Subcutaneous abdominal adipose tissue (tissue), 5 donors: Measurements from ENCODE around the gene DIO3.

Source experiments
- H3K27ac ChIP-seq: one replicate; pipeline ENCODE4 v1.7.0; 2013; ENCODE audit warnings: low read depth, mild to moderate bottlenecking, inconsistent platforms, low read length, moderate library complexity
- H3K27me3 ChIP-seq, 5 donors: one replicate each; pipeline ENCODE4 v1.7.0; 2013; ENCODE audit warnings: low read length in 5 of 5, inconsistent platforms in 1 of 5; ENCODE audit not compliant: control insufficient read depth in 5 of 5, insufficient read depth in 4 of 5
- H3K36me3 ChIP-seq, 5 donors: one replicate each; pipeline ENCODE4 v1.7.0; 2013; ENCODE audit warnings: low read length in 5 of 5; ENCODE audit not compliant: control insufficient read depth in 5 of 5, insufficient read depth in 5 of 5
- H3K4me1 ChIP-seq, 5 donors: one replicate each; pipeline ENCODE4 v1.7.0; 2013; ENCODE audit warnings: low read length in 5 of 5, mild to moderate bottlenecking in 3 of 5, moderate library complexity in 1 of 5; ENCODE audit not compliant: control insufficient read depth in 5 of 5, insufficient read depth in 5 of 5
- H3K4me3 ChIP-seq, 5 donors: one replicate each; pipeline ENCODE4 v1.7.0; 2013; ENCODE audit warnings: low read length in 5 of 5, low read depth in 1 of 5
- H3K9ac ChIP-seq, 5 donors: one replicate each; pipeline ENCODE4 v1.7.0; 2013; ENCODE audit warnings: low read length in 5 of 5, mild to moderate bottlenecking in 4 of 5, moderate library complexity in 3 of 5
- H3K9me3 ChIP-seq, 5 donors: one replicate each; pipeline ENCODE4 v1.7.0; 2013; ENCODE audit warnings: low read length in 5 of 5; ENCODE audit not compliant: control insufficient read depth in 5 of 5
- donor health status: healthy.
- donor health status: healthy.
- donor health status: healthy.
- donor health status: healthy.
- donor health status: healthy.

The DIO3 gene

DNA sequence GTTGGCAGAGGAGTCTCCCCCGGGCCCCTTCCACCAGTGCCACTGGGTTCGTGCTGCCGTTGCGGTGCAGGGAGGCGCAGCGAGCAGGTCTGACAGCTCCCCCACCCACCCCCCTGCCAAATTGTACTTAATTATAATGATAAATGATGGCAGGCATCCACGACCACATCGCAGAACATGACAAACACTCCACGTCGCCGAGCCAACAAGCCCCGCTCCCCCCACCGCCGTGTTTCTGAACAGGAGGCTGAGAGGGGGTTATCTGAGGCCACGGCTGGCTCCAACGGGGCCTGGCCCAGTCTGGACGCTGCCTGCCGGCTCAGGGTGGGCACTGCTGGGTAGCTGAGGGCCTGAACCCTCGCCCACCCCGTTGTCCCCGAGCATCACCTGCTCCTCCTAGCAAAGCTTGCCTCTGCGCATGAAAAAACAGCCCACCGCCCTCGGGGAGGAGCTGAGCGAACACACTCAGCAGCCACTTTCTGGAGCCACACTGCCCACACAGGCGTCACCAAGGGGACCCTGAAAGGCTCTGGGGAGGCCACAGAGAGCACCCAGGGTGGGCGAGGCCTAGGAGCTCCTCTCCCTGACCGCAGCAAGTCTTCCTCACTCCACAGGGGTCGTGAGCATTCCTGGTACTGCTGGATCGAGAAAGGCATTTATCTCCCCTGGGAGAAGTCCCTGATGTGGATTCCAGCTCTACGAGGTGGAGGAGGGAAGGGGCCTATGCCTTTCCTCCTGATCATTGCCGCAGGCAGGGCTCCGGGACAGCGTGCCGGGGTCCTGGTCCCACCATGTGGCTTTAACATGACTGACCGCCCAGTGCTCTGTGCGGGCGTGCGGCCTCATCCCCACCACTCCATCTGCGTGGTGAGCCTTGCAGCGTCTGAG is 35.4 kb upstream of the DIO3 start:
- no peak overlapping the region for H3K27ac ChIP-seq
- no peaks in the 10 kb centered on the region for H3K36me3 ChIP-seq
- no peak overlapping the region for H3K4me3 ChIP-seq
- H3K4me1 ChIP-seq, result peaks cover 2 to 13% (median 12%) of the 10 kb centered on the region in 5 donors
- no peaks in the 10 kb centered on the region for H3K9me3 ChIP-seq
- H3K9ac ChIP-seq, result no peak overlapping the region
- H3K27me3 ChIP-seq, result peaks cover 0 to 6% (median 0%) of the 10 kb centered on the region in 5 donors

DNA sequence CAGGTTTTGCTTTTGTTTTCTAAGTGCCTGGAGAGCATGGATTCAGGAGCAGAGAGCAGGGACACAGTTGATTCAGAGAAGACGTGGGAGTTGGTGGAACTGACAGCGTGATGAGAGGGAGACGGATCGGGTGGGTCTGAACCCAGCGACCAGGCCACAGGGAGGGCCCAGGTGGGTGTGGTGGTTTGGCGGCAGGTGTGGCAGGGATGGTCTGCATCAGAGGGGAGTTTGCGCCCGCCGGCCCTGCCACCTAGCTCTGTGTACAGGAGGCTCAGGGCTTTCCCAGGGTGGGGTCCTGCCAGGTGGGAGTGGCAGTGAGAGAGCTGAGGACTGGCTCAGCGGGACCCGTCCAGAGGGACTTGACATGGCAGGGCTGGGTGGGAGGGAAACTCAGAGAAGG is 33.3 kb upstream of the DIO3 start:
- peaks cover 0 to 6% (median 0%) of the 10 kb centered on the region in 5 donors for H3K27me3 ChIP-seq

DNA sequence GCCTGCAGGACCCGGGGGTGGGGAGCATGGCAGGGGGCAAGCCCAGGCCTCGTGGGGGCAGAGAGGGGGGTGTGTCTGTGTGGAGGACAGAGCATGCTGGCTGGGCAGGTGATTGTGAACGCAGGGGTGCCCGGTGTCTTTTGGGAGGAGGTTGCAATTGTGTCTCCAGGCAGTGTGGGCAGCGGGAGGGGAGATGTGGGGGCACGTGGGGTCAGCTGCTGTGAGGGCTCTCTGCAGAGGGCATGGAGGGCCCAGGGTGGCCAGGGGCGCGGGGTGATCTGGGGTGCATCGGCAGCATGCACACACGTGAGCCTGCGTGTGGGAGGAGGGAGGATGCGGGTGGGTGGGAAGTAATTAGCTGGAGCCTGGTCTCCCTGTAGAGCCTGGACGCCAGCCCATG is 32.2 kb upstream of the DIO3 start:
- H3K27ac ChIP-seq, result no peak overlapping the region
- no peaks in the 10 kb centered on the region for H3K4me1 ChIP-seq
- peaks cover 0 to 6% (median 0%) of the 10 kb centered on the region in 5 donors for H3K27me3 ChIP-seq
- peaks cover 0 to 5% (median 0%) of the 10 kb centered on the region in 5 donors for H3K9me3 ChIP-seq
- H3K9ac ChIP-seq, result no peak overlapping the region
- H3K4me3 ChIP-seq, result no peak overlapping the region
- H3K36me3 ChIP-seq, result no peaks in the 10 kb centered on the region

More for the DNA sequence above, 33.3 kb upstream of the DIO3 start:
- Histone ChIP-seq H3K36me3 (no peaks in the 10 kb centered on the region), H3K4me3 (no peak overlapping the region), H3K9me3 (peaks cover 0 to 3% (median 0%) of the 10 kb centered on the region in 5 donors), H3K9ac (no peak overlapping the region), H3K4me1 (no peaks in the 10 kb centered on the region), H3K27ac (no peak overlapping the region)

DNA sequence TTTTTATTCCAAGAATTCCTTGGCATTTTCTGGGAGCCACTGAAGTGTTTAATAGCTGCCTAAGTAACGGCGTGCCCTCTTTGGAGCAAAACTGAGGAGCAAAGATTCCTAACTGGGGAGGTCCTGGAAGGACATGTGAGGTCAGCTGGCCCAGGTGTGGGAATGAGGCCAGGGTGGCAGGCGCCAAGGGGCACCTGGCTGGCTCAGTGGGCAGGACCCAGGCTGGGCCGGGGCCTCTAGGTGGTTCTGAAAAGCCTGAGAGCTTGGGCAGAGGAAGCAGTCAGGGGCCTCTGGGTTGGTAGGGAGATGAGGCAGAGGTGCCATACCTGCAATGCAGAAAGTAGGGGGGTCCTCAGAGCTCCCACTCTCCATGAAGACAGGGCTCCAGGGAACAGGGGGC is 27.1 kb upstream of the DIO3 start:
- no peak overlapping the region for H3K9ac ChIP-seq
- peaks cover 0 to 15% (median 5%) of the 10 kb centered on the region in 5 donors for H3K27me3 ChIP-seq
- H3K4me3 ChIP-seq, result no peak overlapping the region
- no peaks in the 10 kb centered on the region for H3K36me3 ChIP-seq
- H3K9me3 ChIP-seq, result peaks cover 0 to 5% (median 0%) of the 10 kb centered on the region in 5 donors
- no peak overlapping the region for H3K27ac ChIP-seq
- peaks cover 0 to 10% (median 5%) of the 10 kb centered on the region in 5 donors for H3K4me1 ChIP-seq

DNA sequence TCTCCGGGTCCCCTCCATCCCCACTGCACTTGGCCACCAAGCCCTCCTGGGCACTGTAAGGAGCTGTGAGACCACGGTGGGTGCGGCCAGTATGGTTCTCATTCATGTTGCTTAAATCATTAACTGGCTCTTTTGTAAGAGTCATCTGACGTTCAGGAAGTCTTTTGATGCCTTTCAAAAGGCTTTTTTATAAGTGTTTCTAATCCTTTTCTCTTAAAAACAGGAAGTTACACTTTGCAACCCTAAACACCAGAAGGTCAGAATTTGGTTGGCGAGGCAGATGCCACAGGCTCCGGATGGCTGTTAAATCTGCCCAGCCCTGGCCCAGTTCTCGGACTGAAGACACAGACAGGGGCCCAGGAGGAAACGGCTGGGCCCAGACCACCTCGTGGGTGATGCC is 26.1 kb upstream of the DIO3 start:
- Histone ChIP-seq H3K27me3 (peaks cover 0 to 17% (median 5%) of the 10 kb centered on the region in 5 donors), H3K27ac (no peak overlapping the region), H3K4me1 (peaks cover 0 to 11% (median 5%) of the 10 kb centered on the region in 5 donors), H3K36me3 (no peaks in the 10 kb centered on the region), H3K9me3 (peaks cover 0 to 5% (median 0%) of the 10 kb centered on the region in 5 donors), H3K9ac (no peak overlapping the region), H3K4me3 (no peak overlapping the region)

DNA sequence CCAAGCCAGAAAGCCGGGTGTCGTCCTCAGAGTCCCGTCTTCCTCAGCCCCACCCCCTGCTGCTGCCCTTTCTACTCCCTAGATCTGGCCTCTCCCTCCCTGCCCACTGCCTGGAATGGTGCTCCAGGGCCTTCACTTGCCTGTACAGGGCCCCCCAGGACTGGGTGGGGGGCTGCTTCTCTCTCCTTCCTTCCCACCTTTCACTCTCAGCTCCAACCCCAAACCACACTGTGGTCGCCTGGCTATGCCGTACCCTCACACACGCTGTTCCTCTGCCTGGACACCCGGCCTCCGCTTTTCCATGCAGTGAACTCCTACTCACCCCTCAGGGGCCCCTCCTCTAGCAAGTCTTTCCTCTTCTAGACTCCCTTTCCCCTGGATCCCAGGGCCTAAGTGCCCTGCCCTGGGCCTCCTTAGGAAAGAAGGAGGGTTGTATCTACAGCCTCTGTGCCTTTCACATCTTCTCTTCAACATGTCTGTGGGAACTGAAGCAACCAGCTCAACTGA is 25.5 kb upstream of the DIO3 start:
- Histone ChIP-seq H3K27me3 (peaks cover 0 to 17% (median 5%) of the 10 kb centered on the region in 5 donors), H3K9ac (no peak overlapping the region), H3K4me1 (peaks cover 0 to 11% (median 5%) of the 10 kb centered on the region in 5 donors), H3K9me3 (peaks cover 0 to 5% (median 0%) of the 10 kb centered on the region in 5 donors), H3K36me3 (no peaks in the 10 kb centered on the region), H3K4me3 (no peak overlapping the region), H3K27ac (no peak overlapping the region)

DNA sequence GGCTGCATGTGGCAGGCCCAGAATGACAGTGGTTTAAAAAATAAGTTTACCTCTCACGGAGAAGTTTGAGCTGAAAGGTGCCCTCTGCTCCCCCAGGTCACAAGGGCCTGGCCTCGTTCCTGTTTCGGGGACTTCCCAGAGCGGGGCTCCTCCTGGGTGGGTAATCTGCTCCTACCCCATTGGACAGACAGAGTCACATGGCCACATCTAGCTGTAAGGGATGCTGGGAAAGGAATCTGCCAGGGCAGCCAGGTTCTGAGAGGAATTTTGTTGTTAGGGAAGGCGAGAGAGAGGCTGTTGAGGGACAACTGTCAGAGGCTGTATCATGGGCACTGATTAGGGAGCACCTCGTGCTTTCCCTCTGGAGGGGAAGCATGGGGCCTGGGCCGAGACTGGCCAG is 24.0 kb upstream of the DIO3 start:
- Histone ChIP-seq H3K4me3 (no peak overlapping the region), H3K36me3 (no peaks in the 10 kb centered on the region), H3K9ac (no peak overlapping the region), H3K27ac (no peak overlapping the region), H3K27me3 (peaks cover 0 to 17% (median 5%) of the 10 kb centered on the region in 5 donors), H3K4me1 (peaks cover 0 to 11% (median 5%) of the 10 kb centered on the region in 5 donors), H3K9me3 (peaks cover 0 to 5% (median 0%) of the 10 kb centered on the region in 5 donors)

DNA sequence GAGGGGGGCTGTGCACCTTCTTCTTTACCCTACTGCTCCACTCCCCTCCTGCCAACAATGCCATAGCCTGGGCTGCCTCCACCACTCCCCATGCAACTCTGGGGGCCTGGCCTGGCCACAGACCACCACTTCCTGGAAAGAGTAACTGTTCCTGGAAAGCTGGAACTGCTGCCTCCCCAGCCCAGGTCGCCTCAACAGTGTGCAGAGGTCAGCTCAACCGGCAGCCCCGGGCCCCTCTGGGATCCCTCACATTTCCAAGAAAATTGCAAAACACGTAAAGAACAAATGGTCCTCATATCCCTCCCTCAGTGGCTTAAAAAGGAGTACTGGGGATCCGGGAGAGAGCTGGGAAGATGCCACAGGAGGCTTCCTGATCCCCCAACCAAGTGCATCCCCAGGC is 22.4 kb upstream of the DIO3 start:
- H3K27me3 ChIP-seq, result peaks cover 0 to 20% (median 5%) of the 10 kb centered on the region in 5 donors

DNA sequence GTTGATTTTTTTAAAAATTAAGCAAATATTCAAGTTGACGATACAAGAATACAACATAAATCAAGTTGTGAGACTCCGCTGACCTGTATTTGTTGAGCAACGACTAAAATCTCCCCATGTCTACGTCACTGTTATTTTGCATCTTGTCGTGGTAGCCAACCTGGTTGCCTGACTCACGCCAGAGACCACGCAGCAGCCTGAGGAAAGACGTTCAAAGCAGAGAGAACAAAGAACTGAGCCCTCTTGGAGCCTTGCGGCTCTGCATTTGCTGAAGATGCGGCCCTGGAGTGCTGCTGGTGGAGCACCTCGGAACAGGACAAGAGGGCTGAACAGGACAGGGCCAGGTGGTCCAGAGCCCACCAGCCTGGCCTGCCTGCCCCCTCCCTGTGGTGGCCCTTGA is 21.4 kb upstream of the DIO3 start:
- no peaks in the 10 kb centered on the region for H3K36me3 ChIP-seq
- H3K9ac ChIP-seq, result no peak overlapping the region
- H3K4me3 ChIP-seq, result no peak overlapping the region
- H3K27me3 ChIP-seq, result peaks cover 0 to 16% (median 5%) of the 10 kb centered on the region in 5 donors
- peaks cover 3 to 14% (median 6%) of the 10 kb centered on the region in 5 donors for H3K9me3 ChIP-seq
- peaks cover 0 to 11% (median 5%) of the 10 kb centered on the region in 5 donors for H3K4me1 ChIP-seq
- no peak overlapping the region for H3K27ac ChIP-seq

More for the DNA sequence above, 22.4 kb upstream of the DIO3 start:
- Histone ChIP-seq H3K9ac (no peak overlapping the region), H3K4me1 (peaks cover 0 to 11% (median 5%) of the 10 kb centered on the region in 5 donors), H3K4me3 (no peak overlapping the region), H3K36me3 (no peaks in the 10 kb centered on the region), H3K9me3 (peaks cover 2 to 4% (median 3%) of the 10 kb centered on the region in 5 donors), H3K27ac (no peak overlapping the region)
